Measurements from ENCODE around the gene SMYD3.

SMYD3 gene

GRCh38 chr1:246454655-246455054, 52.4 kb downstream of the SMYD3 start:
- Histone ChIP-seq H3K36me3 (ENCODE audit: control insufficient read depth, insufficient read depth, low read length) (no peaks in the 10 kb centered on the region), H3K4me3 (replicated peaks; ENCODE audit: low read depth, low read length) (no peak overlapping the region), H3K27me3 (replicated peaks; ENCODE audit: control insufficient read depth, insufficient read depth, low read length) (no peaks in the 10 kb centered on the region)
- no peak for TF ChIP-seq CTCF (IDR thresholded peaks at IDR 0.05; ENCODE audit: insufficient read depth, low read length, poor library complexity, severe bottlenecking)
- no peak for DNase-seq (ENCODE audit: extremely low read depth, insufficient read length)

DNA sequence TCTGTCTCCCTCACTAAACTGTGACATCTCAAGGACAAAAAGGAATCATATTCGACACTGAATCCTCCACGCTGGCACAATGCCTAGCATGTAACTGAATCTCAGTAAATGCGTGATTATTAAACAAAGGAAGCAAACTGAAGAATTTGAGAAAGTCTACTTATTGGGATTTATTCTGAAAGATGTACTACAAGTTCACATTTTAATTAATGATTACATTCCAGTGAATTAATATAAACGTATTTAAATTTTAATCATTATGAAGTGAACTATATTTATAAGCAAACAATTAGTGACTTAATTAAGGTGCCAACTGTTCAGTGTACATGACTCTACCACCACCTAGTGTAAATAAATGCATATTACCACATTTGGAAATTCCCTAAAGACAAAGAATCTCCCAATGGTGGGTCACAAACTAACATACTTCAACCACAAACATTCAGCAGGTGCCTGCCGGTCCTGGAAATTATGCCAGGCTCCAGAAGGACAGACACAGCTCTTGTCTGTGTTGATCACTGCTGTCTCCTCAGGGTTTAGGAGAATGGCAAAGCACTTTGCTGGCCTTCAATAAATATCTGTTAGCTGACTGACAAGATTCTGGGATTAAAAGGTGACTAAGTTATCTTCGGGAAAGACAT, 56.3 kb downstream of the SMYD3 start:
- Histone ChIP-seq H3K4me3 (replicated peaks; ENCODE audit: low read depth, low read length) (no peak overlapping the region), H3K36me3 (ENCODE audit: control insufficient read depth, insufficient read depth, low read length) (no peaks in the 10 kb centered on the region), H3K27me3 (replicated peaks; ENCODE audit: control insufficient read depth, insufficient read depth, low read length) (no peaks in the 10 kb centered on the region)
- peak; percentile 16 for DNase-seq (ENCODE audit: extremely low read depth, insufficient read length)
- TF ChIP-seq CTCF (IDR thresholded peaks at IDR 0.05; ENCODE audit: insufficient read depth, low read length, poor library complexity, severe bottlenecking) = peak; percentile 49

DNA sequence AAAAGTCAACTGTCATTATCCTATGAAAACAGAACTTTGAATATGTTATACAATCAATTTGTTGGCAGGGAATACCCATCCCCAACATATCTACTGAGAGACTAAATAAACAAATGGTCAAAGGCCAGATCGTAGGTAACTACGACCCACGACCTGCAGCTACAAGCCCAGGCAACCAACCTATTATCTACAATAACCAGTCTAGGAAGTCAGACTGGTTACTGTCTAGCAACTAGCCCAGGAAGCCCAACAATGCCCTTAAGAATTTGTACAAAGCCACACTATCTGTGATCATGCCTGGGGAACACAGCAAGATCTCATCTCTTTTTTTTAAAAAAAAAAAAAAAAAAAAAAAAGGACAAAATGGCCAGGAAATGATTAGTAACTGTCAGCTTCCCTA, 58.7 kb downstream of the SMYD3 start:
- no peaks in the 10 kb centered on the region for H3K36me3 ChIP-seq (ENCODE audit: control insufficient read depth, insufficient read depth, low read length)
- no peaks in the 10 kb centered on the region for H3K27me3 ChIP-seq (replicated peaks; ENCODE audit: control insufficient read depth, insufficient read depth, low read length)
- no peak for TF ChIP-seq CTCF (IDR thresholded peaks at IDR 0.05; ENCODE audit: insufficient read depth, low read length, poor library complexity, severe bottlenecking)
- H3K4me3 ChIP-seq (replicated peaks; ENCODE audit: low read depth, low read length) = no peak overlapping the region
- no peak for DNase-seq (ENCODE audit: extremely low read depth, insufficient read length)

DNA sequence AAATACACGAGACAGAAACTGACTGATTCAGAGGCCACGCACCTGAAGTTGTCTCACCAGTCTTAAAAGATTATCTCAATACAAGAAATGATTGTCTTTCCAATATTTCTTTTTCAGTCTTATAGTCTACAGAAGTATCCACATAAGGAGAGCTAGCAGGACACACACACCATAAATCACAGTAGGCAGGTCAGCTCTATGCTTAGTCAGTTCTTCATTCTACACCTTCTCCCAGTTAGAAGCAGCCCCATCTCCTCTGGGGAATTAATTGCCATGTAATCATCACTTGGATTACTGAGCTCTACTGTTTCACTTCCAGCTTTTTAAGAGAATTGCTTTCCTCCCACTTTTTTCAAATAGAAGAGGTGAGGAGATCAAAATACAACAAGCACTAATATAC, 59.6 kb downstream of the SMYD3 start:
- no peaks in the 10 kb centered on the region for H3K27me3 ChIP-seq (replicated peaks; ENCODE audit: control insufficient read depth, insufficient read depth, low read length)

GRCh38 chr1:246445503-246445902, 61.6 kb downstream of the SMYD3 start:
- DNase-seq (ENCODE audit: extremely low read depth, insufficient read length) = no peak
- Histone ChIP-seq H3K27me3 (replicated peaks; ENCODE audit: control insufficient read depth, insufficient read depth, low read length) (no peaks in the 10 kb centered on the region), H3K36me3 (ENCODE audit: control insufficient read depth, insufficient read depth, low read length) (no peaks in the 10 kb centered on the region), H3K4me3 (replicated peaks; ENCODE audit: low read depth, low read length) (no peak overlapping the region)
- TF ChIP-seq CTCF (IDR thresholded peaks at IDR 0.05; ENCODE audit: insufficient read depth, low read length, poor library complexity, severe bottlenecking) = no peak

More for the DNA sequence above, 59.6 kb downstream of the SMYD3 start:
- DNase-seq (ENCODE audit: extremely low read depth, insufficient read length) = no peak
- Histone ChIP-seq H3K4me3 (replicated peaks; ENCODE audit: low read depth, low read length) (no peak overlapping the region), H3K36me3 (ENCODE audit: control insufficient read depth, insufficient read depth, low read length) (no peaks in the 10 kb centered on the region)
- no peak for TF ChIP-seq CTCF (IDR thresholded peaks at IDR 0.05; ENCODE audit: insufficient read depth, low read length, poor library complexity, severe bottlenecking)

- H3K27me3 ChIP-seq (replicated peaks; ENCODE audit: control insufficient read depth, insufficient read depth, low read length) = no peaks in the 10 kb centered on the region
- TF ChIP-seq CTCF (IDR thresholded peaks at IDR 0.05; ENCODE audit: insufficient read depth, low read length, poor library complexity, severe bottlenecking) = no peak
Measured at GRCh38 chr1:246444617-246445016, 62.5 kb downstream of the SMYD3 start.

More at GRCh38 chr1:246444617-246445016, 62.5 kb downstream of the SMYD3 start:
- H3K36me3 ChIP-seq (ENCODE audit: control insufficient read depth, insufficient read depth, low read length) = no peaks in the 10 kb centered on the region
- no peak overlapping the region for H3K4me3 ChIP-seq (replicated peaks; ENCODE audit: low read depth, low read length)
- no peak for DNase-seq (ENCODE audit: extremely low read depth, insufficient read length)

Data from GM06990 (cell line).